ENCODE data around the gene SIGLEC7. TPM values are rescaled to one million over a fixed set of nuclear protein-coding genes. Genes with fewer than 3 reads are reported as not detected.

Gene SIGLEC7
- total and polyA plus RNA-seq, 10 of the 15 experiments (the other 5 are each of a cell fraction or from before 2014, with no cell fraction given), result 0.15 TPM; not detected in 9

- Histone ChIP-seq H2AFZ (ENCODE audit: control insufficient read depth, low read depth, low read length) (no peak overlapping the region), H3K36me3 (ENCODE audit: control insufficient read depth in 2 of 2, insufficient read depth in 2 of 2, low read length in 1 of 2) (peaks cover 0 to 6% of the 10 kb centered on the region in 2 experiments; a peak in 3 of 4 replicates), H3K4me3 (no peak overlapping the region), H3K79me2 (ENCODE audit: control insufficient read depth, insufficient read depth, low read length) (no peaks in the 10 kb centered on the region), H3K27me3 (replicated peaks in 1 of 2; ENCODE audit: control insufficient read depth in 2 of 2, insufficient read depth in 2 of 2, low read length in 1 of 2) (no peaks in the 10 kb centered on the region), H3K4me2 (ENCODE audit: control insufficient read depth, insufficient read depth) (no peak overlapping the region), H3K9me3 (replicated peaks; ENCODE audit: control insufficient read depth, insufficient read depth, low read length) (no peaks in the 10 kb centered on the region), H3K9ac (ENCODE audit: control insufficient read depth, insufficient read depth, low read length) (no peak overlapping the region), H4K20me1 (ENCODE audit: control insufficient read depth, insufficient read depth) (no peaks in the 10 kb centered on the region; the same call in 1 of the 2 replicates), H3K4me1 (ENCODE audit: control insufficient read depth, insufficient read depth, low read length) (no peaks in the 10 kb centered on the region; the same call in 1 of the 2 replicates), H3K27ac (ENCODE audit: control insufficient read depth, insufficient read depth) (no peak overlapping the region)
- ATAC-seq (peak; percentile 40; the same call in 2 of the 3 replicates), FAIRE-seq (no peak), DNase-seq (ENCODE audit: low read depth, low spot score) (no peak)
- ChIA-PET CTCF (interaction anchor here (0.6 to 2.0 kb wide), 15 partner anchors 10 to 682 kb away, joined by 3 to 17 read pairs (median 3); partner anchors contain the start of gene CTU1), RAD21 (ENCODE audit: unreplicated experiment) (interaction anchor here (0.9 to 1.0 kb wide), 2 partner anchors 75 to 169 kb away, joined by 3 to 4 read pairs; no protein-coding TSS in a partner anchor), SMC1A (ENCODE audit: uncharacterized antibody, unreplicated experiment) (no interaction called here), POLR2A (interaction anchor here (0.5 kb wide), 1 partner anchor 1401 kb away, joined by 5 read pairs; no protein-coding TSS in a partner anchor)
- intact Hi-C loops (cut with micrococcal nuclease; ENCODE audit: unreplicated experiment) (no loop called here), in situ Hi-C loops (cut with MboI) (loop anchor here (10.0 kb wide), 1 partner anchor 162 kb away; no protein-coding TSS in a partner anchor)
- TF ChIP-seq CTCF (IDR thresholded peaks at IDR 0.05 in 2 of 3, conservative IDR thresholded peaks at IDR 0.05 in 1 of 3; ENCODE audit: control insufficient read depth in 2 of 3, extremely low read depth in 1 of 3, insufficient read depth in 1 of 3, low read depth in 3 of 3, low read length in 3 of 3) (peak; percentile 17 to 21 (median 20); a peak in 3 of 6 replicates), ZBTB11 (CRISPR knock-in tag; IDR thresholded peaks at IDR 0.05) (no peak), RAD21 (IDR thresholded peaks at IDR 0.05; ENCODE audit: insufficient read depth, low read depth, low read length) (0 out of 2 replicates have a peak, but pooled peaks have one; percentile 13)
- no TSS peak for BruUV-seq (replicated peaks)
- 91% methylated on average over 6 of the region's 6 CpGs for WGBS (ENCODE audit: insufficient coverage, insufficient replicate concordance, low lambda C conversion rate, missing lambda C conversion rate)
Measured at GRCh38 chr19:51096473-51097165, 45.5 kb upstream of the SIGLEC7 start.

Data from GM12878 (cell line).